Activated CD4-positive, alpha-beta memory T cell treated with anti-CD3 and anti-CD28 coated beads, Interleukin-2, amount 10 ng/mL, durations not matched to agents 7 days and 5 days (primary cell): Measurements from ENCODE around the gene KCTD17. TPM values are rescaled to one million over a fixed set of nuclear protein-coding genes. Genes with fewer than 3 reads are reported as not detected.

Experiments
- CTCF ChIA-PET: fragments of 350-600 bp; sonication (Branson Sonifier 250); formaldehyde crosslinking; loops from one replicate; lab custom pipeline; 2021; ENCODE audit warnings: antibody characterized with exemption, inconsistent platforms; lab: Charles Lee
- POLR2A ChIA-PET: fragments of 350-600 bp; sonication (Branson Sonifier 250); formaldehyde crosslinking; loops from one replicate; lab custom pipeline; 2021; ENCODE audit warnings: antibody characterized with exemption; lab: Charles Lee
- DNase-seq: peaks from one replicate; pipeline ENCODE4 v3.0.0-alpha.2; 2020
- H3K27ac Mint-ChIP-seq: one replicate; pipeline ENCODE4 v1.8.0; 2021; ENCODE audit warnings: mild to moderate bottlenecking, mixed read lengths
- H3K27me3 Mint-ChIP-seq: one replicate; pipeline ENCODE4 v1.8.0; 2021; ENCODE audit warnings: mixed read lengths
- H3K36me3 Mint-ChIP-seq: one replicate; pipeline ENCODE4 v1.8.0; 2021; ENCODE audit warnings: low read depth, mixed read lengths
- H3K4me1 Mint-ChIP-seq: one replicate; pipeline ENCODE4 v1.8.0; 2021; ENCODE audit warnings: mixed read lengths
- H3K4me3 Mint-ChIP-seq: one replicate; pipeline ENCODE4 v1.8.0; 2021; ENCODE audit warnings: mild to moderate bottlenecking, mixed read lengths
- H3K9me3 Mint-ChIP-seq: one replicate; pipeline ENCODE4 v1.8.0; 2021; ENCODE audit warnings: mixed read lengths
- total RNA-seq, 2 experiments: library from RNA; stranded (reverse); gene quantifications; one replicate each; pipeline ENCODE4 v1.2.3, GENCODE V29; 2021

The KCTD17 gene
- total RNA-seq, 2 experiments from 2014 or later = 34.5 to 36.3 TPM

GRCh38 chr22:37107816-37108621, 56.5 kb downstream of the KCTD17 start:
- DNase-seq = no peak
- H3K36me3 Mint-ChIP-seq = no peaks in the 10 kb centered on the region
- POLR2A ChIA-PET = no interaction called here
- H3K4me1 Mint-ChIP-seq = peaks cover 12% of the 10 kb centered on the region
- CTCF ChIA-PET = no interaction called here
- H3K4me3 Mint-ChIP-seq = no peak overlapping the region
- no peak overlapping the region for H3K27ac Mint-ChIP-seq
- no peaks in the 10 kb centered on the region for H3K27me3 Mint-ChIP-seq
- H3K9me3 Mint-ChIP-seq = no peaks in the 10 kb centered on the region

GRCh38 chr22:37109242-37109917, 57.8 kb downstream of the KCTD17 start, which contains the start of gene TMPRSS6:
TSS of gene TMPRSS6 (minus strand) at chr22:37109713. CDS start at chr22:37103417, 6,296 bp downstream.
- DNase-seq = no peak
- no peaks in the 10 kb centered on the region for H3K27me3 Mint-ChIP-seq
- H3K36me3 Mint-ChIP-seq = no peaks in the 10 kb centered on the region
- H3K27ac Mint-ChIP-seq = no peak within 1 kb of the TSS
- POLR2A ChIA-PET = no interaction called here
- H3K9me3 Mint-ChIP-seq = no peaks in the 10 kb centered on the region
- H3K4me3 Mint-ChIP-seq = no peak within 1 kb of the TSS
- H3K4me1 Mint-ChIP-seq = peaks cover 10% of the 10 kb centered on the region
- CTCF ChIA-PET = no interaction called here

GRCh38 chr22:37111156-37111717, 59.7 kb downstream of the KCTD17 start:
- Mint-ChIP-seq H3K36me3 (no peaks in the 10 kb centered on the region), H3K4me3 (no peak overlapping the region), H3K27me3 (no peaks in the 10 kb centered on the region), H3K27ac (no peak overlapping the region), H3K4me1 (peaks cover 12% of the 10 kb centered on the region), H3K9me3 (no peaks in the 10 kb centered on the region)
- no peak for DNase-seq
- CTCF ChIA-PET = no interaction called here
- POLR2A ChIA-PET = no interaction called here

GRCh38 chr22:37112084-37112728, 60.7 kb downstream of the KCTD17 start:
- Mint-ChIP-seq H3K36me3 (peaks cover 5% of the 10 kb centered on the region), H3K4me1 (peaks cover 11% of the 10 kb centered on the region), H3K4me3 (no peak overlapping the region), H3K27ac (no peak overlapping the region), H3K27me3 (no peaks in the 10 kb centered on the region), H3K9me3 (no peaks in the 10 kb centered on the region)
- ChIA-PET CTCF (no interaction called here), POLR2A (no interaction called here)
- DNase-seq = no peak

Other genes starting within 250 kb of the KCTD17 start
- gene PVALB, start 234.7 kb upstream of the KCTD17 start, total RNA-seq = not detected
- 10 to 100 TPM; 59.9 to 60.1 TPM for gene NCF4, start 190.7 kb upstream of the KCTD17 start, total RNA-seq
- gene CSF2RB, start 138.1 kb upstream of the KCTD17 start, total RNA-seq = 1 to 10 TPM; 2.3 to 3.0 TPM
- 1 to 10 TPM; 7.2 to 8.3 TPM for gene TST, start 32.3 kb upstream of the KCTD17 start, total RNA-seq
- 10 to 100 TPM; 29.6 to 32.7 TPM for gene MPST, start 32.0 kb upstream of the KCTD17 start, total RNA-seq
- gene TMPRSS6, start 58.0 kb downstream of the KCTD17 start, total RNA-seq = 10 to 100 TPM; 14.0 to 14.7 TPM
- gene IL2RB, start 98.2 kb downstream of the KCTD17 start, total RNA-seq = 100 to 1,000 TPM; 320 to 323 TPM
- 10 to 100 TPM; 10.2 to 10.3 TPM for gene C1QTNF6, start 136.5 kb downstream of the KCTD17 start, total RNA-seq
- gene SSTR3, start 160.7 kb downstream of the KCTD17 start, total RNA-seq = 1 to 10 TPM; 3.4 to 3.9 TPM
- gene RAC2, start 192.5 kb downstream of the KCTD17 start, total RNA-seq = 1,000 to 10,000 TPM in 1 of 2 experiments, 100 to 1,000 TPM in 1; 984 to 1,005 TPM
- gene CYTH4, start 230.8 kb downstream of the KCTD17 start, total RNA-seq = 100 to 1,000 TPM; 114 to 126 TPM